HCT116 (cell line): ENCODE data around the gene USP15. TPM values are rescaled to one million over a fixed set of nuclear protein-coding genes. Genes with fewer than 3 reads are reported as not detected.

Experiments
- ATAC-seq: fragments of 200-7000 bp; cut with Tn5 transposase; 2 replicates; pipeline ENCODE4 v1.9.1; 2020; ENCODE audit warnings: mild to moderate bottlenecking, moderate library complexity
- BruUV-seq: library from RNA; stranded (reverse); fragments of 400-500 nt; replicated peaks from 2 replicates; lab custom pipeline; 2021; lab: Mats Ljungman, UMichigan
- CTCF ChIA-PET: fragments of 300-600 bp; sonication (Branson Sonifier 250); formaldehyde crosslinking; loops from one replicate; lab custom pipeline; 2021; ENCODE audit warnings: antibody characterized with exemption; lab: Charles Lee
- POLR2A ChIA-PET: fragments of 300-600, 350-600 bp; sonication (Branson Sonifier 250); formaldehyde crosslinking; loops from one replicate; lab custom pipeline; 2021; ENCODE audit warnings: antibody characterized with exemption; lab: Charles Lee
- RAD21 ChIA-PET, 2 experiments: fragments of 300-600 bp; sonication (Branson Sonifier 250); formaldehyde crosslinking; loops; one replicate each; lab custom pipeline; 2023; ENCODE audit warnings: low total read pairs in 2 of 2; ENCODE audit not compliant: uncharacterized antibody in 2 of 2, unreplicated experiment in 2 of 2, low non-redundant PET in 1 of 2; lab: Charles Lee
- DNase-seq: peaks from one replicate; pipeline ENCODE4 v3.0.0-alpha.2; 2010; ENCODE audit warnings: low read depth, low spot score
- H2AFZ ChIP-seq: fragments of 200-600 bp; shearing (Covaris generic), sonication (generic); 2 replicates; pipeline ENCODE4 v1.6.1; 2017; ENCODE audit warnings: low read depth, mixed run types, mixed read lengths, antibody characterized with exemption, low read length; ENCODE audit not compliant: poor library complexity, severe bottlenecking
- H3K27ac ChIP-seq: 2 replicates; pipeline ENCODE4 v1.5.1; 2012; ENCODE audit warnings: low read depth, low read length
- H3K27me3 ChIP-seq: fragments of 200-600 bp; sonication (generic); 2 replicates; pipeline ENCODE4 v1.6.1; 2016; ENCODE audit warnings: mixed run types, low read length, mixed read lengths; ENCODE audit not compliant: insufficient read depth
- H3K36me3 ChIP-seq, 2 experiments: fragments of 200-500 bp in 1 of 2; fragments of 200-600 bp in 1 of 2; sonication (Bioruptor generic) in 1 of 2; sonication (generic) in 1 of 2; 2 replicates each; pipeline versions ENCODE4 v1.5.1 to v1.6.1; 2014 to 2016; ENCODE audit warnings: low read length in 2 of 2, inconsistent platforms in 1 of 2, mixed read lengths in 1 of 2, mixed run types in 1 of 2; ENCODE audit not compliant: insufficient read depth in 2 of 2, control insufficient read depth in 1 of 2
- H3K4me1 ChIP-seq, 2 experiments: fragments of 200-600 bp in 1 of 2; sonication (generic) in 1 of 2; 2 replicates each; pipeline versions ENCODE4 v1.5.1 to v1.6.1; 2012 to 2017; ENCODE audit warnings: low read length in 2 of 2, inconsistent platforms in 1 of 2, mild to moderate bottlenecking in 1 of 2, mixed read lengths in 1 of 2, mixed run types in 1 of 2, moderate library complexity in 1 of 2; ENCODE audit not compliant: insufficient read depth in 2 of 2, control insufficient read depth in 1 of 2
- H3K4me2 ChIP-seq: fragments of 200-600 bp; sonication (generic); 2 replicates; pipeline ENCODE4 v1.6.1; 2017; ENCODE audit warnings: mixed run types, low read length, mixed read lengths
- H3K4me3 ChIP-seq, 2 experiments: fragments of 200-600 bp in 1 of 2; sonication (generic) in 1 of 2; replicated peaks in 1 of 2; 2 replicates each; pipeline ENCODE4 v1.5.1; 2011 to 2016; ENCODE audit warnings: low read length in 2 of 2, control low read depth in 1 of 2, low read depth in 1 of 2, mild to moderate bottlenecking in 1 of 2, mixed read lengths in 1 of 2, mixed run types in 1 of 2
- H3K79me2 ChIP-seq: fragments of 200-600 bp; sonication (generic); 2 replicates; pipeline ENCODE4 v1.6.1; 2017; ENCODE audit warnings: mild to moderate bottlenecking, mixed run types, low read length, moderate library complexity, mixed read lengths; ENCODE audit not compliant: insufficient read depth
- H3K9ac ChIP-seq: fragments of 200-600 bp; sonication (generic); 2 replicates; pipeline ENCODE4 v1.6.1; 2016; ENCODE audit warnings: low read length, mixed read lengths
- H3K9me2 ChIP-seq: fragments of 200-600 bp; sonication (generic), shearing (Covaris generic); 2 replicates; pipeline ENCODE4 v1.6.1; 2017; ENCODE audit warnings: mixed run types, mild to moderate bottlenecking, moderate library complexity; ENCODE audit not compliant: insufficient read depth
- H3K9me3 ChIP-seq, 2 experiments: fragments of 200-500 bp in 1 of 2; fragments of 200-600 bp in 1 of 2; sonication (Bioruptor generic) in 1 of 2; sonication (generic) in 1 of 2; 2 replicates each; pipeline ENCODE4 v1.6.1; 2014 to 2017; ENCODE audit warnings: low read length in 2 of 2, mixed read lengths in 2 of 2, inconsistent platforms in 1 of 2, low read depth in 1 of 2, mild to moderate bottlenecking in 1 of 2, mixed run types in 1 of 2, moderate library complexity in 1 of 2; ENCODE audit not compliant: control insufficient read depth in 1 of 2, insufficient read depth in 1 of 2
- H4K20me1 ChIP-seq: fragments of 200-600 bp; sonication (generic), shearing (Covaris generic); 2 replicates; pipeline ENCODE4 v1.6.1; 2017; ENCODE audit warnings: mixed run types, mild to moderate bottlenecking, moderate library complexity; ENCODE audit not compliant: insufficient read depth
- ATF3 ChIP-seq: IDR thresholded peaks from 2 replicates; pipeline ENCODE4 v1.6.1; 2012
- CBX3 ChIP-seq: IDR thresholded peaks from 2 replicates; pipeline ENCODE4 v1.6.1; 2012; ENCODE audit warnings: low read depth
- CEBPB ChIP-seq: IDR thresholded peaks from 2 replicates; pipeline ENCODE4 v1.6.1; 2012; ENCODE audit warnings: low read depth
- CTCF ChIP-seq, 3 experiments: fragments of 200-600 bp in 1 of 3; sonication (generic) in 1 of 3; IDR thresholded peaks in 2 of 3; conservative IDR thresholded peaks in 1 of 3; 2 replicates each; pipeline ENCODE4 v1.5.1; 2012 to 2017; ENCODE audit warnings: low read depth in 2 of 3, low read length in 2 of 3, antibody characterized with exemption in 1 of 3, borderline replicate concordance in 1 of 3, control low read depth in 1 of 3, mild to moderate bottlenecking in 1 of 3, mixed read lengths in 1 of 3, mixed run types in 1 of 3, moderate library complexity in 1 of 3; ENCODE audit not compliant: insufficient read depth in 1 of 3
- EZH2phosphoT487 ChIP-seq: fragments of 200-600 bp; IDR thresholded peaks from 2 replicates; pipeline ENCODE4 v1.6.1; 2018; ENCODE audit warnings: antibody characterized with exemption, borderline replicate concordance
- FOSL1 ChIP-seq: IDR thresholded peaks from 2 replicates; pipeline ENCODE4 v1.6.1; 2012; ENCODE audit warnings: low read depth
- JUND ChIP-seq: IDR thresholded peaks from 2 replicates; pipeline ENCODE4 v1.6.1; 2012
- MAX ChIP-seq: IDR thresholded peaks from 2 replicates; pipeline ENCODE4 v1.6.1; 2012
- POLR2AphosphoS5 ChIP-seq: IDR thresholded peaks from 2 replicates; pipeline ENCODE4 v1.6.1; 2011; ENCODE audit warnings: mild to moderate bottlenecking, low read depth, low read length, moderate library complexity
- SIN3A ChIP-seq: IDR thresholded peaks from 2 replicates; pipeline ENCODE4 v1.6.1; 2012; ENCODE audit warnings: low read depth
- SP1 ChIP-seq: IDR thresholded peaks from 2 replicates; pipeline ENCODE4 v1.6.1; 2012; ENCODE audit warnings: low read depth
- SRF ChIP-seq: IDR thresholded peaks from 2 replicates; pipeline ENCODE4 v1.6.1; 2012; ENCODE audit warnings: low read depth
- ZBTB33 ChIP-seq: IDR thresholded peaks from 2 replicates; pipeline ENCODE4 v1.6.1; 2011; ENCODE audit warnings: mild to moderate bottlenecking, low read length, moderate library complexity; ENCODE audit not compliant: insufficient replicate concordance; ENCODE audit errors: extremely low read depth
- ZNF274 ChIP-seq: fragments of 200-500 bp; sonication (Bioruptor generic); IDR thresholded peaks from 2 replicates; pipeline ENCODE4 v1.6.1; 2014; ENCODE audit warnings: mild to moderate bottlenecking, low read depth, low read length, inconsistent platforms
- intact Hi-C: fragments of 100-400 bp; cut with micrococcal nuclease; formaldehyde crosslinking; loops from 2 replicates; pipeline ENCODE4 v1.10.0; 2022
- total RNA-seq: library from RNA; stranded (reverse); gene quantifications from one replicate; pipeline ENCODE4 v1.2.1, GENCODE V29; 2021; ENCODE audit not compliant: unreplicated experiment

The USP15 gene
- total RNA-seq, 1 experiment from 2014 or later: 49.5 TPM

GRCh38 chr12:62279058-62279457, 18.9 kb downstream of the USP15 start (continued):
- TF ChIP-seq MAX: no peak
- TF ChIP-seq JUND: no peak
- TF ChIP-seq ZNF274: no peak
- TF ChIP-seq, all 23 proteins: peak for 0

- no peak overlapping the region for H2AFZ ChIP-seq
- H3K27ac ChIP-seq: no peak overlapping the region
- no peak overlapping the region for H3K9ac ChIP-seq
- POLR2A ChIA-PET: no interaction called here
- no peak overlapping the region for H3K4me3 ChIP-seq
- no peak overlapping the region for H3K4me2 ChIP-seq
- no peaks in the 10 kb centered on the region for H3K9me2 ChIP-seq
- peaks cover 13% of the 10 kb centered on the region; the same call in 1 of the 2 replicates for H4K20me1 ChIP-seq
- no peaks in the 10 kb centered on the region for H3K36me3 ChIP-seq
- no peaks in the 10 kb centered on the region for H3K27me3 ChIP-seq
- H3K4me1 ChIP-seq: no peaks in the 10 kb centered on the region
- no peak for DNase-seq
- ATAC-seq: no peak
- no peaks in the 10 kb centered on the region for H3K9me3 ChIP-seq
- CTCF ChIA-PET: no interaction called here
- TF ChIP-seq CEBPB: no peak
- no peak for TF ChIP-seq EZH2phosphoT487
- TF ChIP-seq, all 23 proteins: peak for 0
- intact Hi-C loops: no loop called here
- BruUV-seq: no TSS peak
- RAD21 ChIA-PET: no interaction called here
- peaks cover 100% of the 10 kb centered on the region for H3K79me2 ChIP-seq
Measured at GRCh38 chr12:62279961-62280360, 19.8 kb downstream of the USP15 start.

- ChIA-PET POLR2A (no interaction called here), CTCF (no interaction called here), RAD21 (no interaction called here)
- no peaks in the 10 kb centered on the region for H3K4me1 ChIP-seq
- no peak overlapping the region for H3K4me3 ChIP-seq
- intact Hi-C loops: no loop called here
- H3K79me2 ChIP-seq: peaks cover 99% of the 10 kb centered on the region
- BruUV-seq: no TSS peak
- no peak overlapping the region for H3K4me2 ChIP-seq
- no peak overlapping the region for H3K9ac ChIP-seq
- H3K27ac ChIP-seq: no peak overlapping the region
- no peaks in the 10 kb centered on the region for H3K9me2 ChIP-seq
- ATAC-seq (no peak), DNase-seq (no peak)
- H3K9me3 ChIP-seq: no peaks in the 10 kb centered on the region
- H2AFZ ChIP-seq: no peak overlapping the region
- H4K20me1 ChIP-seq: peaks cover 13% of the 10 kb centered on the region; the same call in 1 of the 2 replicates
- no peaks in the 10 kb centered on the region for H3K36me3 ChIP-seq
- no peaks in the 10 kb centered on the region for H3K27me3 ChIP-seq
- no peak for TF ChIP-seq ZBTB33
- no peak for TF ChIP-seq SP1
- no peak for TF ChIP-seq ZNF274
- no peak for TF ChIP-seq POLR2AphosphoS5
- TF ChIP-seq CBX3: no peak
- TF ChIP-seq FOSL1: no peak
- TF ChIP-seq ATF3: no peak
- no peak for TF ChIP-seq MAX
- no peak for TF ChIP-seq SIN3A
- no peak for TF ChIP-seq CTCF (IDR thresholded peaks at IDR 0.05 in 2 of 3, conservative IDR thresholded peaks at IDR 0.05 in 1 of 3; ENCODE audit: borderline replicate concordance in 1 of 3, insufficient read depth in 1 of 3, low read depth in 2 of 3, low read length in 2 of 3)
- TF ChIP-seq SRF: no peak
Measured at GRCh38 chr12:62282057-62282774, 22.0 kb downstream of the USP15 start.
